GOT3 (cell line): ENCODE measurements around the gene SEMA3B.
A peak's percentile ranks its signal among the peaks of the same experiment; 100 is the strongest.
"Not testable (repeated sequence)": the region's sequence is repeated elsewhere in the genome, so short reads cannot be mapped to it uniquely, and the experiment has no call there.

ENCODE experiments used
- DNase-seq: peaks from one replicate; lab custom pipeline; 2025; ENCODE audit warnings: mixed read lengths; lab: John Stamatoyannopoulos, UW

SEMA3B gene

GRCh38 chr3:50268703-50269451, at the start of gene SEMA3B:
Gene SEMA3B (plus strand): TSS chr3:50269147. CDS start chr3:50269241, 94 bp downstream.
- no peak for DNase-seq

DNA sequence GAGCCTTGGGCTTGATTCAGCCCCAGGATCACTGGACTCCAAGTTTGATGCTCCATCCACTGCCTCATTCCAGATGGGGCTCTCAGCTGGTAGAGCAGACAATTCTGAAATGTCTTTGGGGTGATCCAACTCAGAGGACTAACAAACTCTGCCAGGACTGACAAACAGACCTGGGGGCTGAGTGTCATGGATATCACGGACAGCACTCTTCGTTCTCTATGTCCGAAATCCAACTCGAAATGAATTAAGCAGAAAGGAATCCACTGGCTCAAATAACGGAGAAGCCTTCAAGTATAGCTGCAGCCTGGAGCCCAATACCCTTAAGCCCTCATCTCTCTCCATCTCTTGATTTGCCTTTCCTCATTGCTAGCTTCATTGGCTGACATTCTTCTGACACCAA, 49.7 kb upstream of the SEMA3B start:
- DNase-seq = no peak

- no peak for DNase-seq
Measured at GRCh38 chr3:50220109-50220508, 48.8 kb upstream of the SEMA3B start.

GRCh38 chr3:50221051-50221410, 47.9 kb upstream of the SEMA3B start:
- DNase-seq = no peak

- no peak for DNase-seq
Measured at GRCh38 chr3:50221411-50222168, 47.4 kb upstream of the SEMA3B start.

GRCh38 chr3:50222169-50222528, 46.8 kb upstream of the SEMA3B start:
- DNase-seq = no peak

DNA sequence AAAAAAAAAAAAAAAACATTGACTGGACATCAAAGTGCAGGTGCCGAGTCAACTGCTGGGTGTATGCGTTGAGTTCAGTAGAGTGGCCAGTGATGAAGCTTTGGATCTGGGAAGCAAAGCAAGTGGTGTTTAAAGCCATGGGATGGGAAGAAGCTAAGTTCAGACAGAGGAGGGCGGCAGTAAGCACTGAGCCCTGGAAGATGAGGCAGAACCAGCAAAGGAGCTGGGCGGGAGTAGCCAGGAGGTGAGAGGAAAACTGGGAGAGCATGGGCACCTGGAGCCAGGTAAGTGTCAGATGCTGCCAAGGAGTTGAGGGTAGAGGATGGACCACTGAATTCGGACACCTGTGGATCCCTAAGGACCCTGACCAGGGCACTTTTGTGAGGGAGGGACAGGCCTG, 44.3 kb upstream of the SEMA3B start:
- no peak for DNase-seq

DNA sequence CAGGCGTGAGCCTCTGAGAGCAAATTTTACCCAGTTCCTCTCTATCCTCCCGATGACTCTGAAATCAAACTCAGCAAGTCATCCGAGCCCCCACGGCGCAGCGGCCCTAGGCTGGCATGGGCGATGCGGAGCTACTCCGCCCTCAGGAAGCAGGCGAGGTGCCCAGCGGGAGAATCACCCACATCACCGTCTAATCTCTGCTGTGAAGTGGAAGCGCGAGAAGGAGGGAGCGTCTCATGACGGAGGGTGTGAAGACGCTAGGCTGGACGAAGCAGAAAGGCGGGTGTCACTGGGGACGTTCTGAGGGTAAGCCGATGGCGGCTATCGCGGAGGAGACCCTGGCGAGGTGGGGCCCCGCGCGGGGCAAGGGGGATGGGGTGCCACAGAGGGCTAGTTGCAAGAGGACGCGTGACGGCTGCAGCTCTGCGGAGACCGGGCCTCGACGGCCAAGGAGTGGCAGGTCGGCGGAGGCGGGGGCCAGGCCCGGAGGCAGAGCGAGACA, 42.0 kb upstream of the SEMA3B start:
- DNase-seq = no peak

DNA sequence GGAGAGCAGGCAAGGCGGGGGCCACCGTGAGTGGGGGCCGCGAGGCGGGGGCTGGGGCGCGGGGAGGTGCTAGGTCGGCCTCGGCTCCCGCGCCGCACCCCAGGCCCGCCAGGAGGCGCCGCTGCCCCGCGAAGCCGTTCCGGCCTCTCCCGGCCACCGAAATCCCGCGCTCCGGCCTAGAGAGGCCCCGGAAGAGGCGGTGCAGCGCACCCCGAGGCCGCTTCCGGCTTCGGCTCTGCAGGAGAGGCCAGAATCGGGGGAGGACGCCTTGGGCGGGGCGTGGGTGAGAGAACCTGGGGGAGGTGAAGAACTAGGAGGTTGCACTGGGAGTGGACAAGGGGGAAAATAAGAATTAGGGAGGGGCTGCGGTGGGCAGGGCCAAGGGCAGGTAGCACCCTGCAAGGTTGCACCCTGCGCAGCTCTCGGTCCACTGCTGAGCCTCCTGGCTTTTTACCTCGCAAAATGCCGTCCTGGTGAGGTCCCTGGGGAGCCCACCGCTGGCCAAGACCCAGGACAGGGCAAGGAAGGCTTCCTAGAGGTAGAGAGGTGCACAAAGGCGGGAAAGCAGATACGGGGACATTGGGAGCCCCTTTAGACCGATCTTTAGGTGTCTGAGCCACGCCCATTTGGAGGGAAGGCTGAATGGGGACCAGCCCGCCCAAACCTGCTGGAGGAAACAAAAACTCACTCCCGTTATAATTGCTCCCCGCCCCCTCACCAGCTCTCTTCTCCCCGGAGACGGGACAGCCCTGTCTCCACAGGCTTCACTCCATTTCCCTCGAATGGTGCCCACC, 41.4 kb upstream of the SEMA3B start:
- DNase-seq = peak; percentile 81

GRCh38 chr3:50228184-50228763, 40.7 kb upstream of the SEMA3B start:
- not testable (repeated sequence) for DNase-seq

DNA sequence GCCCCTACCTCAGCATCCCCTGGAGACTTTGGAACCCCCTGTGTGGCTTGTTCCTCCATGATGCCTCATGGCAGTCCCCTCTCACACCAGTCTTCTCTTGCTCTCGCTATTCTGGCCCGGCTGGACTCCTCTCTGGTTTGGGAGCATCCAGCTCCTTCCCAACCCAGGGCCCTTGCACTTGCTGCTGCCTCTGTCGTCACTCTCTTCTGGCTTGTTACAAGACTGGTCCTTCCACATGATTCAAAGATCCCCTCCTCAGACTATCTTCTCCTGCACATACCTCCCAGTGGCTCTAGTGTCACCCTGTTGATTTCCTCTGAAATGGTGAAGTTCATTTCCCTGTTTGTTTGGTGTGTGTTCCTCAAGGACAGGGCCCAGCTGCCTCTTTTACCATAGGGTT, 39.5 kb upstream of the SEMA3B start:
- DNase-seq = no peak

DNA sequence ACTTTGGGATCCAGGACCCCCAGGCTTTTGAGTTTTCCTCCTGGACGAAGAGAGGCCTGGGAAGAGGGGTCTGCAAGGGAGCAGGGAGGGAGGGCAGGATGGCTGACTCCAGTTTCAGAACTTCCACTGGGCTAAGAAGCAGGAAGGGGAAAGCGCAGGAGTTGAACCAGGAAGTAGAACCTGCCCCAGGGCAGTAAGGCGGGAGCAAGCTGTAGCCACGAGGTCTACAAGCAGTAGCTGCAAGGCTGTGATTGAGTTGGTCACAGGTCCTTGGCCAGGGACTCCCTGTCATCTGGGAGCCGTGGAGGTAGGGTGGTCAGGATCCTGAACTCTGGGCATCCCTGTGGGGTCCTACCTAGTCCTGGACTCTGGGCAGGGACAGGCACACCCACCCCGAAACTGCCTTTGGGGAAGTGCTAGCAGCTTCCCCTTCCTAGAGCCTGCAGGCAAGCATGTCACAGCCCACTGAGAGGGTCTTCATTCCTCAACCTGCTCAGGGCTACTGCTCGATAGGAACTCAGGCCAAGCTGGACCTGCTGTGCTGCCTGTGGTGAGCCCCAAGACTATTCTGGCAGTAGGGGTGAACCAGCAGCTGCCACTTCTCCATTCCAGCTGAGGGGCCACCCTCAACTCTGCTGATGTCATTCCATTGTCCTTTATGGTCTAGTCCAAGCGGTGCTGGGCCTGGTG, 38.7 kb upstream of the SEMA3B start:
- DNase-seq = no peak

DNA sequence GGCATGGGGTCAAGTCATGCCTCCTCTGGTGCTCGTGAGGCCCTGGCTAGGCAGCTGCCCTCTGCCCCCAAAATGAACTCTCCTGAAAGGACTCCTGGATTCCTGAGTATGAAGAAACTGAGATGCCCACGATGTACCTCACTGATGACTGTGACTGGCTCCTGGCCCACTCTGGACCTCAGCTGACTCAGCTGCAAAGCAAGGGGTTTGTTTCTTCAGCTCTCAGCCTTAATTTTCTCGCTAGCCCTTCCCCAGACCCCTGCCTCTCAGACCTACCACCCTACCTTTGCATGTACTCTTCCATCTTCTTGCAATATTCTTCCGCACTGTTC, 38.2 kb upstream of the SEMA3B start:
- DNase-seq = no peak

- DNase-seq = no peak
Measured at GRCh38 chr3:50231581-50231980, 37.4 kb upstream of the SEMA3B start.

DNA sequence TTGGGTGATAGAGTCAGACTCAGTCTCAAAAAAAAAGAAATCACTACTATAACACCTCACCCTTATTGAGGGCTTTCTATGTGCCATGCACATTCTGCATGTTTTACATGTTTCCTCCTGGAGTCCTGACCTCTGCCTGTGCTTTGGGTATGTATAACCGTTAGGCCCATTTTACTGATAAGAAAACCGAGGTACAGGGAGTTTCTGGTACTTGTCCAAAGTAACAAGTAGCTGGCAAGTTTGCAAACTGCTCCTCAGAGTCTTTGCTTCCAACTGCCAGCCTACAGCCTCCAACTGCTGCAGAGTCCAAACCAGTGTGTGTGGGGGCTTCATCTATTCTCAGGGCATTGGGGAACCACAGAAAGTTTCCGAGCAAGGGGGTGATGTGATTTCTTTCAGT, 36.6 kb upstream of the SEMA3B start:
- DNase-seq = no peak

DNA sequence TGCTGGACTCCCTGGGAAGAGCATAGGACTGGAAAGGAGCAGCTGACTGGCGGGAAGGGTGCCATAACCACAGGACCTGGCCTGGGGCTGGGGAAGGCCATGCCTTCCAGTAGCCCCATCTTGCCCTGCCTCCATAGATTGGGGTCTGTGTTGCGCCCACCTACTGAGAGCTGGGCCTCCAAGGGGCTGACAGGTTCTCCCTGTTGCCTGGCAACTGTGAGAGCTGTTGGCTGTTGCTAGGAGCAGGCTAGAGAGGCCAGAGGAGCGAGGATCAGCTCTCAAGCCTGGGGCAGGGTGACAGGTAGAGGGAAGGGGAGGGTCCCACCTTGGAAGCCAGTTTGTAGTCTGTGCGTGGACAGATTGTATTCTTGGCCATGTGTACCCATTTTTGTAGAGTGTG, 35.8 kb upstream of the SEMA3B start:
- no peak for DNase-seq

DNA sequence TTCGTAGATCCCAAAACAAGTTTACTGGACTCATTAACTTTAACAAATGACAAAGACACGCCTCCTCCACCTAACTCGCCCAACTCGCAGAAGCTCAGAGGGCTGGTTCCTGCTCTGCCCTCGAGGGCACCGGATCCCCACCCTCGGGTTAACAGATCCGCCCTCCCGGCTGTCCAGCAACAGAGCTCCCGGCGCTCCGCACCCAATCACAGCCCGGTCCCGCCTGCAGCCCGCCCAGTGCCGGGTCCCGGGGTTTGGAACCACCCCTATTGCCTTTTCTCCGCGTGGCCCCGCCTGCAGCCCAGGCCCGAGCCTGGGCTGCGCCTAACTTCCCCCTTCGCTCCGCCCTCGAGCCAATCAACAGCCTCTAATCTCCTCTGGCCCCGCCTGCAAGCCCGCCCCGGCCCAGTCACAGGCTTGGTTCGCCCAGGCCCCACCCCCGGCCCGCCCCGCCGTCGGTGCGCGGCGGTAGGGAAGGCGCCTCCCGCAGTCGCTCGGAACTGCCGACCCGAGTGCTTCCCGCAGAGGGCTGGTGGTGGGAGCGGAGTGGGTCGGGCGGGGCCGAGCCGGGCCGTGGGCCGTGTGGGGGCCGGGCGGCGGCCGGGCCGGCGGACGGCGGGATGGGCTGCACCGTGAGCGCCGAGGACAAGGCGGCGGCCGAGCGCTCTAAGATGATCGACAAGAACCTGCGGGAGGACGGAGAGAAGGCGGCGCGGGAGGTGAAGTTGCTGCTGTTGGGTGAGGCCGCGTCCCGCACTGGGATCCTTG, 33.0 kb upstream of the SEMA3B start, which contains the start of gene GNAI2:
Gene GNAI2, plus strand, starts transcription at position 489 of the 768 bp plus-strand sequence. Its CDS starts 132 bp downstream, at position 621.
- DNase-seq = peak; percentile 97

GRCh38 chr3:50236484-50237132, 32.3 kb upstream of the SEMA3B start:
- no peak for DNase-seq

GRCh38 chr3:50237133-50237651, 31.8 kb upstream of the SEMA3B start:
- no peak for DNase-seq
